ENCODE data around the gene SIGLEC1.

DNA sequence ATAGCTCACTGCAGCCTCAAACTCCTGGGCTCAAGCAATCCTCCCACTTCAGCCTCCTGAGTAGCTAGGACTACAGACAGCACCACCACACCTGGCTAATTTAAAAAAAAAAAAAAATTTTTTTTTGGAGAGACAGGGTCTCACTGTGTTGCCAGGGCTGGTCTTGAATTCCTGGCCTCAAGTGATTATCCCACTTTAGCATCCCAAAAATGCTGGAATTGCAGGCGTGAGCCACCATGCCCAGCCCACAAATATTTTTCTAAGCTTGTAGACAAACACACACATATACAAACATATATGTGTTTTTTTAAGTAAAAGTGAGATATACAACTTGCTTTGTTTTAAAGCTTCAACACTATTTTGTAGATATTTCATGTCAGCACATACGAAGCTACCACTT lies 30.9 kb upstream of the SIGLEC1 start:
- TF ChIP-seq, protein P1, sequence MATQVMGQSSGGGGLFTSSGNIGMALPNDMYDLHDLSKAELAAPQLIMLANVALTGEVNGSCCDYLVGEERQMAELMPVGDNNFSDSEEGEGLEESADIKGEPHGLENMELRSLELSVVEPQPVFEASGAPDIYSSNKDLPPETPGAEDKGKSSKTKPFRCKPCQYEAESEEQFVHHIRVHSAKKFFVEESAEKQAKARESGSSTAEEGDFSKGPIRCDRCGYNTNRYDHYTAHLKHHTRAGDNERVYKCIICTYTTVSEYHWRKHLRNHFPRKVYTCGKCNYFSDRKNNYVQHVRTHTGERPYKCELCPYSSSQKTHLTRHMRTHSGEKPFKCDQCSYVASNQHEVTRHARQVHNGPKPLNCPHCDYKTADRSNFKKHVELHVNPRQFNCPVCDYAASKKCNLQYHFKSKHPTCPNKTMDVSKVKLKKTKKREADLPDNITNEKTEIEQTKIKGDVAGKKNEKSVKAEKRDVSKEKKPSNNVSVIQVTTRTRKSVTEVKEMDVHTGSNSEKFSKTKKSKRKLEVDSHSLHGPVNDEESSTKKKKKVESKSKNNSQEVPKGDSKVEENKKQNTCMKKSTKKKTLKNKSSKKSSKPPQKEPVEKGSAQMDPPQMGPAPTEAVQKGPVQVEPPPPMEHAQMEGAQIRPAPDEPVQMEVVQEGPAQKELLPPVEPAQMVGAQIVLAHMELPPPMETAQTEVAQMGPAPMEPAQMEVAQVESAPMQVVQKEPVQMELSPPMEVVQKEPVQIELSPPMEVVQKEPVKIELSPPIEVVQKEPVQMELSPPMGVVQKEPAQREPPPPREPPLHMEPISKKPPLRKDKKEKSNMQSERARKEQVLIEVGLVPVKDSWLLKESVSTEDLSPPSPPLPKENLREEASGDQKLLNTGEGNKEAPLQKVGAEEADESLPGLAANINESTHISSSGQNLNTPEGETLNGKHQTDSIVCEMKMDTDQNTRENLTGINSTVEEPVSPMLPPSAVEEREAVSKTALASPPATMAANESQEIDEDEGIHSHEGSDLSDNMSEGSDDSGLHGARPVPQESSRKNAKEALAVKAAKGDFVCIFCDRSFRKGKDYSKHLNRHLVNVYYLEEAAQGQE (IDR thresholded peaks at IDR 0.05; ENCODE audit: insufficient replicate concordance, low read depth), result no peak
- TF ChIP-seq, protein P2, sequence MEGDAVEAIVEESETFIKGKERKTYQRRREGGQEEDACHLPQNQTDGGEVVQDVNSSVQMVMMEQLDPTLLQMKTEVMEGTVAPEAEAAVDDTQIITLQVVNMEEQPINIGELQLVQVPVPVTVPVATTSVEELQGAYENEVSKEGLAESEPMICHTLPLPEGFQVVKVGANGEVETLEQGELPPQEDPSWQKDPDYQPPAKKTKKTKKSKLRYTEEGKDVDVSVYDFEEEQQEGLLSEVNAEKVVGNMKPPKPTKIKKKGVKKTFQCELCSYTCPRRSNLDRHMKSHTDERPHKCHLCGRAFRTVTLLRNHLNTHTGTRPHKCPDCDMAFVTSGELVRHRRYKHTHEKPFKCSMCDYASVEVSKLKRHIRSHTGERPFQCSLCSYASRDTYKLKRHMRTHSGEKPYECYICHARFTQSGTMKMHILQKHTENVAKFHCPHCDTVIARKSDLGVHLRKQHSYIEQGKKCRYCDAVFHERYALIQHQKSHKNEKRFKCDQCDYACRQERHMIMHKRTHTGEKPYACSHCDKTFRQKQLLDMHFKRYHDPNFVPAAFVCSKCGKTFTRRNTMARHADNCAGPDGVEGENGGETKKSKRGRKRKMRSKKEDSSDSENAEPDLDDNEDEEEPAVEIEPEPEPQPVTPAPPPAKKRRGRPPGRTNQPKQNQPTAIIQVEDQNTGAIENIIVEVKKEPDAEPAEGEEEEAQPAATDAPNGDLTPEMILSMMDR (IDR thresholded peaks at IDR 0.05; ENCODE audit: insufficient read depth, low read length), result no peak
